Rectal smooth muscle tissue (tissue), 1 donor: ENCODE measurements around the gene MAP2K5.

Experiments
- H3K27ac ChIP-seq: one replicate; pipeline ENCODE4 v1.7.0; 2013; ENCODE audit warnings: low read depth, low read length, inconsistent platforms
- H3K27me3 ChIP-seq: one replicate; pipeline ENCODE4 v1.7.0; 2013; ENCODE audit warnings: low read length; ENCODE audit not compliant: control insufficient read depth, insufficient read depth
- H3K36me3 ChIP-seq: one replicate; pipeline ENCODE4 v1.7.0; 2013; ENCODE audit warnings: low read length; ENCODE audit not compliant: control insufficient read depth, insufficient read depth
- H3K4me1 ChIP-seq: one replicate; pipeline ENCODE4 v1.7.0; 2013; ENCODE audit warnings: low read length; ENCODE audit not compliant: control insufficient read depth, insufficient read depth
- H3K4me3 ChIP-seq: one replicate; pipeline ENCODE4 v1.7.0; 2013; ENCODE audit warnings: low read length
- H3K9ac ChIP-seq: one replicate; pipeline ENCODE4 v1.7.0; 2013; ENCODE audit warnings: low read length

MAP2K5 gene

GRCh38 chr15:67542420-67543347 is at the start of gene MAP2K5:
Gene MAP2K5 (plus strand): TSS chr15:67542703. CDS start chr15:67543336, 633 bp downstream.
- Histone ChIP-seq H3K27ac (peak within 1 kb of the TSS; percentile 68), H3K4me1 (peaks cover 9% of the 10 kb centered on the region), H3K4me3 (peak within 1 kb of the TSS; percentile 95), H3K9ac (peak within 1 kb of the TSS; percentile 86), H3K27me3 (no peaks in the 10 kb centered on the region), H3K36me3 (no peaks in the 10 kb centered on the region)

DNA sequence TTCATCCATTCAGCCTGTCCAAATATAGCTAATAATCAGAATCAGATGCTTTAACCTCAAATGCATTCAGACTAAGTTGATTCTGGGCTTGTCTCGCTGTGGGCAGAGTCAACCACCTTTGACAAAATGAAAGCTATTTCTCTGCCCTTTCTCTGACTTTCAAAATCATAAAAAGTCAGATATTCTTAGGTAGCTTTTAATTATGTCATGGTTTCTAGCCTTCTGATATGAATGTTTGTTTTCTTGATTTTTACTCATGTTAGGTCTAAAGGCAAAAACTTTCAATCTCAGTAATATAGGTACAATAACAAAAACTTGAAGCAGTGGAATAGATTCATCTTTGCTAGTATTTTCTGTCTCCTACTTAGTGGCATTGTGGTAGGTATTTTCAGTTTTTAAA is 46.9 kb upstream of the MAP2K5 start:
- Histone ChIP-seq H3K27ac (no peak overlapping the region), H3K36me3 (peaks cover 2% of the 10 kb centered on the region), H3K4me1 (no peaks in the 10 kb centered on the region), H3K27me3 (no peaks in the 10 kb centered on the region), H3K9ac (no peak overlapping the region), H3K4me3 (no peak overlapping the region)

DNA sequence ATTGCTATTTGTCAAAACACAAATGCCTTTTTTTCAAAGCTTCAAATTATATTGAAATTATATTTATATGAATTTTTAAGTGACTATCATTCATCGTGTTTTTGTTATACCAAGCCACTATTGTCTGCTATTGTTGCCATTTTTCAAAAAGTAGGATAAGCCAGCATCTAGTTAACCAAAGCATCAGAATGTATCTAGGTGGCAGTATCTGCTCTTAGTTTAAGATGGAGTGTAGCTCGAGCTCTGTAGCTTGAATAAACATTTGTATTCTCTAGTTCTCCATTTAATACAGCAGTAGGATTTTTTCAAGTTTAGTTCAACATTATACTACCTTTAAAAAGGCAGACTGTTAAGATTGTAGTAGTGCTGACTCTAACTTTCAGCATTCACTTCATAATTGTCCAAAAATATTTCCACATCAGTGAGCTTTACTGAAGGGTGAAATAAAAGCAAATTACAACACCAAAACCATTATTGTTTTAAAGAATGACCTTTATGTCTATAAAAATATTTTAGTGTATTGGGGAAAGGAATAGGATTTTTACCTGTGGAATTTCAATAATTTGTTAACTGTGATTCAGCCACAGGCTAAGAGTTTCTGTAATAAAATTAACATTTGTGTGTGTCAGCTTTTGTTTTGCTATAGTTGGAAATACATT is 41.2 kb upstream of the MAP2K5 start:
- H3K9ac ChIP-seq = no peak overlapping the region

GRCh38 chr15:67501836-67502461 is 40.6 kb upstream of the MAP2K5 start:
- H3K27me3 ChIP-seq = no peaks in the 10 kb centered on the region
- H3K27ac ChIP-seq = no peak overlapping the region
- no peak overlapping the region for H3K9ac ChIP-seq
- no peaks in the 10 kb centered on the region for H3K36me3 ChIP-seq
- H3K4me1 ChIP-seq = no peaks in the 10 kb centered on the region
- no peak overlapping the region for H3K4me3 ChIP-seq

More for the DNA sequence above, 41.2 kb upstream of the MAP2K5 start:
- H3K27me3 ChIP-seq = no peaks in the 10 kb centered on the region
- H3K4me1 ChIP-seq = no peaks in the 10 kb centered on the region
- H3K36me3 ChIP-seq = no peaks in the 10 kb centered on the region
- no peak overlapping the region for H3K27ac ChIP-seq
- H3K4me3 ChIP-seq = no peak overlapping the region

GRCh38 chr15:67504056-67504455 is 38.4 kb upstream of the MAP2K5 start:
- Histone ChIP-seq H3K27ac (no peak overlapping the region), H3K4me1 (no peaks in the 10 kb centered on the region), H3K4me3 (no peak overlapping the region), H3K36me3 (no peaks in the 10 kb centered on the region), H3K9ac (no peak overlapping the region), H3K27me3 (no peaks in the 10 kb centered on the region)

DNA sequence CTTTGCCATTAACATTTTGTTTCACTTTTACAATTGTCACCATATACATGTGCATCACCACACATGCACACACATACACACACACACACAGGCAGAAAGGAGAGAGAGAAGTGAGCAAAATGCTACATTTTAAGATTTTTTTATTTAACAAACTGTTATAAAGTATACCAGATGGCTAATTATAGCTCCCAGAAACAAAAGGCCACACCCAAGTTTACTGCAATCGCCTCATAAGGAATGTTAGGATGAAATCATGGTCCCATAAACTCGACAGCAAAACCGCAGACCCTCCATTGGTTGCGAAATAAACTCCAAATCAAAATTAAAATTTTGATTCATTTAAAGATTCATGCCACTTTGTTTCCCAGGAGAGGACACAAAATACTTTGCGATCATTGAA is 37.7 kb upstream of the MAP2K5 start:
- no peak overlapping the region for H3K27ac ChIP-seq
- H3K27me3 ChIP-seq = no peaks in the 10 kb centered on the region
- no peaks in the 10 kb centered on the region for H3K36me3 ChIP-seq
- H3K9ac ChIP-seq = no peak overlapping the region
- H3K4me1 ChIP-seq = no peaks in the 10 kb centered on the region
- no peak overlapping the region for H3K4me3 ChIP-seq

GRCh38 chr15:67505675-67506572 is 36.6 kb upstream of the MAP2K5 start:
- no peaks in the 10 kb centered on the region for H3K36me3 ChIP-seq
- no peak overlapping the region for H3K9ac ChIP-seq
- no peak overlapping the region for H3K27ac ChIP-seq
- no peaks in the 10 kb centered on the region for H3K27me3 ChIP-seq
- H3K4me1 ChIP-seq = no peaks in the 10 kb centered on the region
- no peak overlapping the region for H3K4me3 ChIP-seq

DNA sequence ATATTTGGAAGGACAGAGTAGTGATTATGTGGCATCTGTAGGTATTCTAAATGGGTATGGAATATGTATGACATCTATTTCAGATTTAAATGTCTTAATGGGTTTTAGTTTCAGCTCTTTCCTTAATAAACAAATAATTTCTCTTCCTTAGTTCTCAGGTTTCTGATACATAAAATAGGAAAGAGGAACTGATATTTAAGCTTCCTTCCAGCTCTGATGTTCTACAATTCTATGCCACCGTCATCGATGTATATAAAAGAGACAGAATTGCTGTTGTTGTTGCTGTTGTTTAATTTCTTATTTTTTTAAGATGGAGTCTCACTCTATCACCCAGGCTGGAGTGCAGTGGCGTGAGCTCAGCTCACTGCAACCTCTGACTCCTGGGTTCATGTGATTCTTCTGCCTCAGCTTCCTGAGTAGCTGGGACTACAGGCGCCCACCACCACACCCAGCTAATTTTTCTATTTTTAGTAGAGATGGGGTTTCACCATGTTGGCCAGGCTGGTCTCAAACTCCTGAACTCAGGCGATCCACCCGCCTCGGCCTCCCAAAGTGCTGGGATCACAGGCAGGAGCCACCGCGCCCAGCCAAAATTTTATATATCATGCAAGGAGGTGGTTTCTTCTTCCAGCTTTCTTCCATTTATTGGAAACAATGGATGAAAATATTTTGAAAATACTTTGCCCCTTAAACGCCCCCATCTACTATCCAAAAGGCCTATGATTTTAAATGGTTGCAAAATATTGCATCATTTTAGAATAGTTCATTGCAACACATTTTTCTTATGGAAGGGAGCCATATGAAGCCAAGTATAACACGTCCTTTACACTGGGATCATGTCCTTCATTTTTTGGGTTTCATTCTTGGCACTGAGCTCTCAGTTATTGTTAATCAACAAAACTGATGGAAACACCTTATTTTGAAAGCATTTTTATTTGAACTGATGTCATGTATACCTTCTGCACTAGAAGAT is 35.4 kb upstream of the MAP2K5 start:
- Histone ChIP-seq H3K4me3 (no peak overlapping the region), H3K4me1 (no peaks in the 10 kb centered on the region), H3K27me3 (no peaks in the 10 kb centered on the region), H3K27ac (no peak overlapping the region), H3K9ac (no peak overlapping the region), H3K36me3 (no peaks in the 10 kb centered on the region)

DNA sequence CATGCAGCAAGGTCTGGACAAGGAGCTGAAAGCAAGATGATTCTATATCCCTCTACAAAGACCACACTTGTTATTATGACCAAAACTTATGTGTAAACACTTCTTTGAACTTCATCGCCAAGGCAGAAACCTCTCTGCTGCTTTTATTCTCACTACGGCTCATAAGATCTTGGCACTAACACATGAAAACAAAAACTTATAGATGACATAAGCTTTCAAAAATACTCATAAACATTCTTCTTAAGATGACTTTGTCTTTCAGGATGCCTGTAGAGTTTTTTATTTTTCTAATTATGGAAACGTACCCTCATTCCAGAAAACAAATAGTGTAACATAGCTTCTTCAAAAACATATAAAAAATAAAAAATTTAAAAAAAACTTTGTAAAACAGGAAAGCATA is 34.1 kb upstream of the MAP2K5 start:
- Histone ChIP-seq H3K27ac (no peak overlapping the region), H3K27me3 (no peaks in the 10 kb centered on the region), H3K9ac (no peak overlapping the region), H3K36me3 (peaks cover 3% of the 10 kb centered on the region), H3K4me1 (no peaks in the 10 kb centered on the region), H3K4me3 (no peak overlapping the region)

GRCh38 chr15:67509918-67510317 is 32.6 kb upstream of the MAP2K5 start:
- Histone ChIP-seq H3K27ac (no peak overlapping the region), H3K36me3 (peaks cover 10% of the 10 kb centered on the region)

GRCh38 chr15:67510597-67511190 is 31.8 kb upstream of the MAP2K5 start:
- Histone ChIP-seq H3K9ac (no peak overlapping the region), H3K36me3 (peaks cover 10% of the 10 kb centered on the region), H3K4me1 (no peaks in the 10 kb centered on the region), H3K27me3 (no peaks in the 10 kb centered on the region), H3K4me3 (no peak overlapping the region), H3K27ac (no peak overlapping the region)

More at GRCh38 chr15:67509918-67510317, 32.6 kb upstream of the MAP2K5 start:
- Histone ChIP-seq H3K9ac (no peak overlapping the region), H3K27me3 (no peaks in the 10 kb centered on the region), H3K4me1 (no peaks in the 10 kb centered on the region), H3K4me3 (no peak overlapping the region)
